Measurements from ENCODE around the gene PITPNC1.
"Not testable (repeated sequence)": the region's sequence is repeated elsewhere in the genome, so short reads cannot be mapped to it uniquely, and the experiment has no call there.

Gene PITPNC1

GRCh38 chr17:67492251-67492740 is 115.2 kb downstream of the PITPNC1 start:
- TF ChIP-seq, protein P1, sequence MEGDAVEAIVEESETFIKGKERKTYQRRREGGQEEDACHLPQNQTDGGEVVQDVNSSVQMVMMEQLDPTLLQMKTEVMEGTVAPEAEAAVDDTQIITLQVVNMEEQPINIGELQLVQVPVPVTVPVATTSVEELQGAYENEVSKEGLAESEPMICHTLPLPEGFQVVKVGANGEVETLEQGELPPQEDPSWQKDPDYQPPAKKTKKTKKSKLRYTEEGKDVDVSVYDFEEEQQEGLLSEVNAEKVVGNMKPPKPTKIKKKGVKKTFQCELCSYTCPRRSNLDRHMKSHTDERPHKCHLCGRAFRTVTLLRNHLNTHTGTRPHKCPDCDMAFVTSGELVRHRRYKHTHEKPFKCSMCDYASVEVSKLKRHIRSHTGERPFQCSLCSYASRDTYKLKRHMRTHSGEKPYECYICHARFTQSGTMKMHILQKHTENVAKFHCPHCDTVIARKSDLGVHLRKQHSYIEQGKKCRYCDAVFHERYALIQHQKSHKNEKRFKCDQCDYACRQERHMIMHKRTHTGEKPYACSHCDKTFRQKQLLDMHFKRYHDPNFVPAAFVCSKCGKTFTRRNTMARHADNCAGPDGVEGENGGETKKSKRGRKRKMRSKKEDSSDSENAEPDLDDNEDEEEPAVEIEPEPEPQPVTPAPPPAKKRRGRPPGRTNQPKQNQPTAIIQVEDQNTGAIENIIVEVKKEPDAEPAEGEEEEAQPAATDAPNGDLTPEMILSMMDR (IDR thresholded peaks at IDR 0.05; ENCODE audit: insufficient read depth, low read length, missing control alignments), result no peak
- DNase-seq (ENCODE audit: low read depth, low spot score), result no peak
- ChIA-PET POLR2A (no interaction called here), CTCF (interaction anchor here (1.3 kb wide), 1 partner anchor 18 kb away, joined by 4 read pairs; no protein-coding TSS in a partner anchor)
- H3K4me3 ChIP-seq (ENCODE audit: low read depth, low read length), result no peak overlapping the region

- TF ChIP-seq, protein P1 (IDR thresholded peaks at IDR 0.05; ENCODE audit: insufficient read depth, low read length, missing control alignments), result no peak
- POLR2A ChIA-PET, result no interaction called here
- no peak for DNase-seq (ENCODE audit: low read depth, low spot score)
- H3K4me3 ChIP-seq (ENCODE audit: low read depth, low read length), result no peak overlapping the region
- CTCF ChIA-PET, result interaction anchor here (0.9 to 1.3 kb wide), 2 partner anchors 11 to 19 kb away, joined by 3 to 4 read pairs; no protein-coding TSS in a partner anchor
Measured at GRCh38 chr17:67492824-67493517, 115.9 kb downstream of the PITPNC1 start.

DNA sequence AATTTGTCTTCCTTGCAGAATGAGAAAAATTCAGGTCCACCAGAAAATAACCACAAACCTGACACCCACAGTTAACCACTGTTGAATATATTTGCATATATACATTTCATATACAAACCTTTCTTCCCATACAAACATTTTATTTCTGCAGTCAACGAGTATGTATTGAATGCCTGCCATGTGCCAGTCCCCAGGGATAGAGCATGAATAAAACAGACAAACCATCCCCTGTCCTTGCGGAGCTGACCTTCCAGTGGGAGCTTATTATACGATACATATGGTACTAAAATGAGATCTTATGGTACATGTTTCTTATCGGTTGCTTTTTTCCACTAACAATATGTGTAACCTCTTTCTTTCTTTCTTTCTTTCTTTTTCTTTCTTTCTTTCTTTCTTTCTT is 116.7 kb downstream of the PITPNC1 start:
- POLR2A ChIA-PET, result no interaction called here
- TF ChIP-seq, protein P1 (IDR thresholded peaks at IDR 0.05; ENCODE audit: insufficient read depth, low read length, missing control alignments), result no peak
- no peak for DNase-seq (ENCODE audit: low read depth, low spot score)
- CTCF ChIA-PET, result interaction anchor here (0.9 to 1.3 kb wide), 2 partner anchors 12 to 19 kb away, joined by 3 to 4 read pairs; no protein-coding TSS in a partner anchor
- no peak overlapping the region for H3K4me3 ChIP-seq (ENCODE audit: low read depth, low read length)

DNA sequence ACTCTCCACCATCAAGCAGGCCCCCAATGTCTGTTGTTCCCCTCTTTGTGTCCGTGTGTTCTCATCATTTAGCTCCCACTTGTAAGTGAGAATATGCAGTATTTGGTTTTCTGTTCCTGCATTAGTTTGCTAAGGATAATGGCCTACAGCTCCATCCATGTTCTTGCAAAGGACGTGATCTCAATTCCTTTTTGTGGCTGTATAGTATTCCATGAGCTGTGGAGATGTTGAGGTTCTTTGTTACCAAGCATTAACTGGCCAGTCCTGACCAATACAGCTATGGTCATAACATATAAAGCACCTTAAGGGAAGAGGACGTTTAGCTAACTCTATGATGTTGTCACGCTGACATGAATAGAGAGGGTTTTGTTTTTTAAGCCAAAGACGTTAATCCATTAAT is 118.5 kb downstream of the PITPNC1 start:
- CTCF ChIA-PET; H3K4me3 ChIP-seq (ENCODE audit: low read depth, low read length); POLR2A ChIA-PET; DNase-seq (ENCODE audit: low read depth, low spot score): not testable (repeated sequence)

DNA sequence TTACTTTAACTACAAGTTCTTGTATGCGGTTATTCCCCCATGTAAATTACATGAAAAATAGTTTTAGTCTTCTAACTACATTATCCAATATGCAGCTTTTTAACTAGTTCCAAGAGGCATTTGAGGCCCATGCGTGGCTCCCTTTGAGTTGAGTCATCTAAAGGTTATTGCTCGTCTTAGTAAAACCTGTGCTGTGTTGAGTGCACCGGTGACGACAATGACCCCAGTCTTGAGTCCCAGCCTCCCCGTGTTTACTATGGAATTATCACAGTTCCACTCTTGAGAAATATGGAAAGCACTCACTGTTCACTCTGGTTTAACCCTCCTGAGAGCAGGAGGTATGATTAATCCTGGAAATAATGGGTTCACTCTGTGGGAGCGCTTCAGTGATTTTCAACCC is 119.2 kb downstream of the PITPNC1 start:
- ChIA-PET CTCF (interaction anchor here (1.6 kb wide), 1 partner anchor 121 kb away, joined by 6 read pairs; no protein-coding TSS in a partner anchor), POLR2A (no interaction called here)
- no peak for DNase-seq (ENCODE audit: low read depth, low spot score)
- TF ChIP-seq, protein P1 (IDR thresholded peaks at IDR 0.05; ENCODE audit: insufficient read depth, low read length, missing control alignments), result no peak
- no peak overlapping the region for H3K4me3 ChIP-seq (ENCODE audit: low read depth, low read length)

GRCh38 chr17:67499685-67500084 is 122.6 kb downstream of the PITPNC1 start:
- H3K4me3 ChIP-seq (ENCODE audit: low read depth, low read length), result no peak overlapping the region
- no peak for DNase-seq (ENCODE audit: low read depth, low spot score)
- CTCF ChIA-PET, result interaction anchor here (2.7 kb wide), 1 partner anchor 24 kb away, joined by 10 read pairs; no protein-coding TSS in a partner anchor
- POLR2A ChIA-PET, result no interaction called here
- TF ChIP-seq, protein P1 (IDR thresholded peaks at IDR 0.05; ENCODE audit: insufficient read depth, low read length, missing control alignments), result no peak
